ENCODE data around the gene PCDHGA1. TPM values are rescaled to one million over a fixed set of nuclear protein-coding genes. Genes with fewer than 3 reads are reported as not detected.

Gene PCDHGA1
- polyA plus RNA-seq, 1 donor from 2014 or later: not detected

DNA sequence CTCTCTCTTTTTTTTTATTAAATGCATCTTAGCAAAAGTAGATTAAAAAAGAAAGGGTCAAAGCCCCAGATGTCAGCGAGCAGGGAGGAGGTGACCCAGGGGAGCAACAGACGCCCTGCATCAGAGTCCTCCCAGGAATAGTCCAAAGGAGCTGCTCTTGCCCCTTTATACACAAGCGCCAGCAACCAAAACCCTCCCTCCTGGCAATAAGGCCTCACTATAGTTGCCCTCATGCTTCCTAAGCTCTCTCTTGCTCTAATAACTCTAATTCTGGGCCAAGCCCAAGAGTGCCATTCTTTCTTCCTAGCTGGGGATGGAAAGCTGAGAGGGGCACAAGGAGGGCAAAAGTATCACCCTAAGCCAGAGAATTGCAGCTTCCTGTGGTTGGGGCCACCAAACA, 184.8 kb downstream of the PCDHGA1 start:
- H3K36me3 Mint-ChIP-seq: peaks cover 5% of the 10 kb centered on the region
- H3K27ac Mint-ChIP-seq: peak overlapping the region in 1 of 3 donors; percentile 38
- peak overlapping the region; percentile 29 to 54 (median 52) for H3K4me3 Mint-ChIP-seq
- peaks cover 28 to 42% (median 36%) of the 10 kb centered on the region in 3 donors for H3K4me1 Mint-ChIP-seq
- peaks cover 2% of the 10 kb centered on the region for H3K27me3 Mint-ChIP-seq
- no peaks in the 10 kb centered on the region for H3K9me3 Mint-ChIP-seq

- Mint-ChIP-seq H3K27me3 (peaks cover 2% of the 10 kb centered on the region), H3K4me3 (peak overlapping the region in 1 of 4 donors; percentile 43), H3K27ac (no peak overlapping the region), H3K9me3 (no peaks in the 10 kb centered on the region), H3K4me1 (peaks cover 21 to 36% (median 28%) of the 10 kb centered on the region in 3 donors), H3K36me3 (peaks cover 8% of the 10 kb centered on the region)
Measured at GRCh38 chr5:141515946-141516671, 185.8 kb downstream of the PCDHGA1 start.

DNA sequence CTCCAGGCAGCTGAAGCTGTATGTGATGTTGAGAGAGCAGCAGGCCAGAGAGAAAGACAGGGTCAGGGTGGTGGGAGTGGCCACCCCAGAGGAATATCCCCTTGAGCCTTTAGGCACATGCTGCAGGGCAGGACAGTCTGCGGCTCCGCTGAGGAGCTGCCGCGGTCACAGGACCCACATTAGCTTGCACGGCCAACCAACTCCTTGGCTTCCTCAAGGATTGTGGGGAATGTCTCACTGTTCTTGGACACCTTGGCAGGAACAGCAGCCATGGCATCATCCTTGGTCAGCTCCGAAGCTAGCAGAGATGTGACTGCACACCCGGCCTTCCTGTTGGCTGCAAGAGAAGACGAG, 186.3 kb downstream of the PCDHGA1 start:
- H3K4me1 Mint-ChIP-seq: peaks cover 16 to 31% (median 23%) of the 10 kb centered on the region in 3 donors
- peaks cover 8% of the 10 kb centered on the region for H3K36me3 Mint-ChIP-seq
- no peak overlapping the region for H3K4me3 Mint-ChIP-seq
- H3K9me3 Mint-ChIP-seq: no peaks in the 10 kb centered on the region
- peaks cover 2% of the 10 kb centered on the region for H3K27me3 Mint-ChIP-seq
- peak overlapping the region in 1 of 3 donors; percentile 4 for H3K27ac Mint-ChIP-seq

DNA sequence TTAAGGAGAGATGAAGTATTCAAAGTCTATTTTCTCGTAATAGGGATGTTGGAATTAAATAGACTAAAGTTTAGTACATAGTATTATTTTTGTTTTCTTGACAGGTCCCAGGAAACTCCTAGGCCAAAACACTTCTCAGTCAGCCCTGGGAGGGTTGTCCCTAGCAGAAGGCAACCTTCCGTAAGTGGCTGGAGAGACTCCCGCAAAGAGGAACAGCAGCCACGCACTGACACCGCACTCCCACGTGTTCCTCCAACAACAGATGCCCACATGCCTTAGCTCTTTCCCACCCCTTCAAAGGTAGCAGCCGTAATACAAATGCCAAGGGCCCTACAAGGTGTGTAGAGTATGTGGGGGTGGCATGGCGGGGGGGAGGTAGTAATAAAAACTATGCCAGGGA, 187.0 kb downstream of the PCDHGA1 start:
- H3K4me1 Mint-ChIP-seq: peaks cover 17 to 31% (median 23%) of the 10 kb centered on the region in 3 donors
- peaks cover 8% of the 10 kb centered on the region for H3K36me3 Mint-ChIP-seq

GRCh38 chr5:141517880-141518617, 187.7 kb downstream of the PCDHGA1 start:
- Mint-ChIP-seq H3K9me3 (no peaks in the 10 kb centered on the region), H3K27me3 (peaks cover under 1% of the 10 kb centered on the region), H3K4me1 (peaks cover 22 to 32% (median 23%) of the 10 kb centered on the region in 3 donors), H3K36me3 (peaks cover 8% of the 10 kb centered on the region), H3K27ac (peak overlapping the region in 1 of 3 donors; percentile 28), H3K4me3 (no peak overlapping the region)

More for the DNA sequence above, 187.0 kb downstream of the PCDHGA1 start:
- Mint-ChIP-seq H3K9me3 (no peaks in the 10 kb centered on the region), H3K27me3 (peaks cover 2% of the 10 kb centered on the region), H3K4me3 (no peak overlapping the region), H3K27ac (peak overlapping the region in 1 of 3 donors; percentile 4)

- Mint-ChIP-seq H3K27ac (peak overlapping the region in 1 of 3 donors; percentile 28), H3K4me3 (peak overlapping the region in 1 of 4 donors; percentile 15), H3K4me1 (peaks cover 21 to 31% (median 22%) of the 10 kb centered on the region in 3 donors), H3K36me3 (peaks cover 8% of the 10 kb centered on the region), H3K9me3 (no peaks in the 10 kb centered on the region), H3K27me3 (no peaks in the 10 kb centered on the region)
Measured at GRCh38 chr5:141518618-141519015, 188.3 kb downstream of the PCDHGA1 start.

GRCh38 chr5:141519605-141520565, 189.6 kb downstream of the PCDHGA1 start:
- no peaks in the 10 kb centered on the region for H3K9me3 Mint-ChIP-seq
- H3K27ac Mint-ChIP-seq: peak overlapping the region in 1 of 3 donors; percentile 18
- H3K4me1 Mint-ChIP-seq: peaks cover 20 to 27% (median 22%) of the 10 kb centered on the region in 3 donors
- H3K27me3 Mint-ChIP-seq: no peaks in the 10 kb centered on the region
- no peak overlapping the region for H3K4me3 Mint-ChIP-seq
- peaks cover 12% of the 10 kb centered on the region for H3K36me3 Mint-ChIP-seq

GRCh38 chr5:141521244-141521781, 191.0 kb downstream of the PCDHGA1 start:
- H3K4me1 Mint-ChIP-seq: peaks cover 17 to 18% (median 18%) of the 10 kb centered on the region in 3 donors

DNA sequence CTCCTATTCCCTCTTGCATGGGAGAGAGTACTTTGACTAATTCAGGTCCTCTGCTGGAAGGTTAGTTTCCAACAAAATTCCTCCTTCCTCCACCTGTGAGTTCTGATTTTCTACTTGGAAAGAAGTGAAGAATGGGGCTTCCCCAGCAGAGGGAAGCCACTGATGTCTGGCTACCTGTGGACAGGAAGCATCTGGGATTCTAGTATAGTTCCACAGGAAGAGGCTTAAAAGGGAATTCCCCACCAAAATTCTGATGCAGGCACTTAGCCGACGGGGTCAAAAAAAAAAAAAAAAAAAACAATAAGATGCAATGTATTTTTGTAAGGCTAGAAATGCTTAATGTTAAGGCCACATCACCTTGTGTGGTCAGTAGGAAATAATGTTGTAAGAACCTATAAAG, 192.0 kb downstream of the PCDHGA1 start:
- no peaks in the 10 kb centered on the region for H3K9me3 Mint-ChIP-seq
- H3K27me3 Mint-ChIP-seq: no peaks in the 10 kb centered on the region
- H3K4me3 Mint-ChIP-seq: peak overlapping the region in 1 of 4 donors; percentile 39
- peaks cover 16 to 18% (median 17%) of the 10 kb centered on the region in 3 donors for H3K4me1 Mint-ChIP-seq
- H3K27ac Mint-ChIP-seq: peak overlapping the region in 2 of 3 donors; percentile 48 to 80
- H3K36me3 Mint-ChIP-seq: peaks cover 14% of the 10 kb centered on the region

More at GRCh38 chr5:141521244-141521781, 191.0 kb downstream of the PCDHGA1 start:
- H3K27me3 Mint-ChIP-seq: no peaks in the 10 kb centered on the region
- no peak overlapping the region for H3K4me3 Mint-ChIP-seq
- no peak overlapping the region for H3K27ac Mint-ChIP-seq
- H3K9me3 Mint-ChIP-seq: no peaks in the 10 kb centered on the region
- H3K36me3 Mint-ChIP-seq: peaks cover 14% of the 10 kb centered on the region

DNA sequence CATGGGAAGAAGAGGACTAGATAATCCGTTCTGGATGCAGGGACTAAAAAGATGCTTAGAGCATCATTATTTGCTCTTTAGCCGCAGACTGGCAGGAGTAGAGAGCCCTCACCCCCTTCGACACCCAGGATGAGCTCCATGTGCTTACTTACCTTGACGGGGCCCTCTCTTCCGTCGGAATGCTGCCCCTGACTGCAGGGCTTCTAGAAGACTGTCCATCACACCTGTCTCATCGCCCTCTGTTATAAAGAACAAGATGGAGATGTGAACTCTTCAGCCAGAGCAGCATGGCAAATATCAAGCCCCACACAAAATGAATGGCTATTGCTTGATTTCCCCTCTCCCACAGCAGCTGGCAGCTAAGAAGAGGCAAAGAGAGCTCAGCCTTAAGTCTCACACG, 193.7 kb downstream of the PCDHGA1 start:
- Mint-ChIP-seq H3K27me3 (no peaks in the 10 kb centered on the region), H3K36me3 (peaks cover 16% of the 10 kb centered on the region), H3K4me1 (peaks cover 16 to 26% (median 17%) of the 10 kb centered on the region in 3 donors), H3K27ac (peak overlapping the region in 2 of 3 donors; percentile 50 to 88), H3K4me3 (no peak overlapping the region), H3K9me3 (no peaks in the 10 kb centered on the region)

DNA sequence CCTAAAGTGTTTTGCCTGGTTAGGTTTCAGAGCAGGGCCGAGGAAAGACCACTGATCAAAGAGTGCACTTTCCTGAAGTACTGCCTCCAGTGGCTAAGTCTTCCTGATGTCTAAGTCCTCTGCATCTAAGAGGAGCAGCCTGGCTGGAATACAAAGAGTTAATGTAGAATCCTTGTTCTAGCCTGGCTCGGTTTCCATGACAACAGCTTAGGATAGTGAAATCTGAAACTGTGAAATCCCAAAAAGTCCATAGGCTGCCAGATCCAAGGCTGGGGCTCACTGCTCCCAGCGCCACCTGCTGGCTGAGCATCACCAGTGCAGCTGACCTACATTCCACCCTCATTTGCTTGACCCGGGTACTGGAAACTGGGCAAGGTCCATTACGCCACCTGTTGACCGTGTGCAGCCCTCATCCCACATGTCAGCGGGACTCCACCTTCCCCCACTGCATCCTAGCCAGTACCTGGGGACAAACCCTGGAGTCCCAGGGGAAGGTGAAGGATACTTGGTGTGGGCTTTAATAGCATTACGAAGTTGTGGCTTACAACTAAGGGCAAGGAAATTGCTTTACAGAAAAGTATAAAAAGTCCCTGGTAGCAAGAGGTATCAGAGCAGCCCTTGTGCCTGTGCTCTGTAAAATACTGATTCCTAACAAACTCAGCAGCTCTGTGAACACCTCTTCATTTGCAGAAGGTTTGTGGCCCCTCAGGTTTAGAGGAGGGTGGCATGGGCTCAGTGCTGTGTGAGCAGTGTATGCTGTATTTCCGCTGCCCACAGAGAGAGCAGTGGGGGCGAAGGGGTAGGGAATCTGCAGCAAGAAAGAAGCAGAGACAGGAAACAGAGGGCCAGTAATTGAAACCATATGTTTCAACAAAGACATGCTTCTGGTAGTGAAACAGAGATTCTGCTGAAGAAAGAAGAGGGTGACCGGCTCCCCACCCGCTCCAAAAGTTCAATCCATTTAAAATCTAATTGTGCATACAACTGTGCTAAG, 194.6 kb downstream of the PCDHGA1 start:
- Mint-ChIP-seq H3K4me3 (no peak overlapping the region), H3K9me3 (no peaks in the 10 kb centered on the region), H3K27ac (peak overlapping the region in 2 of 3 donors; percentile 62 to 88), H3K4me1 (peaks cover 16 to 30% (median 17%) of the 10 kb centered on the region in 3 donors), H3K36me3 (peaks cover 14% of the 10 kb centered on the region), H3K27me3 (no peaks in the 10 kb centered on the region)

DNA sequence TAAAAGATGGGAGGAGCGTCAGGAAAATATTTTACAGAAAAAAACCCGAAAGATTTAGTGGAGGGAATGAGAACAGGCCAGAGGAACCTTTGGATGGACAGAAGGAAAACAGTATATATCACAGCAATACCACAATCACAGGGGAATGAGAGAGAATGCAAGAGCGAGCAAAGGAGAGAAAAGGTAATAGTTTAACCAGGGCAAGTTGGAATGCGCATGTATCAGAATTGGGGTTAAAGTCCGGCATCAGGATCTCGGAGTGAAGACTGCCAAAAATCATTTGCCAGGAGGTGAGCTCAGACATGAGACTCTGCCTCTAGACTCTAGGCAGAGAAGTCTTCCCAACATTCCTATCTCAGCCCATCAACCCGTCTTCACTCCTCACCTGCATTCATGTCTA, 195.3 kb downstream of the PCDHGA1 start:
- Mint-ChIP-seq H3K36me3 (peaks cover 8% of the 10 kb centered on the region), H3K4me1 (peaks cover 16 to 30% (median 17%) of the 10 kb centered on the region in 3 donors), H3K4me3 (no peak overlapping the region), H3K27ac (no peak overlapping the region), H3K9me3 (no peaks in the 10 kb centered on the region), H3K27me3 (no peaks in the 10 kb centered on the region)

- Mint-ChIP-seq H3K27me3 (no peaks in the 10 kb centered on the region), H3K9me3 (no peaks in the 10 kb centered on the region), H3K4me1 (peaks cover 12 to 25% (median 13%) of the 10 kb centered on the region in 3 donors), H3K27ac (peak overlapping the region in 1 of 3 donors; percentile 31), H3K36me3 (peaks cover 8% of the 10 kb centered on the region), H3K4me3 (no peak overlapping the region)
Measured at GRCh38 chr5:141527426-141527825, 197.1 kb downstream of the PCDHGA1 start.
